ENCODE results near the gene QRICH1.

QRICH1 gene

DNA sequence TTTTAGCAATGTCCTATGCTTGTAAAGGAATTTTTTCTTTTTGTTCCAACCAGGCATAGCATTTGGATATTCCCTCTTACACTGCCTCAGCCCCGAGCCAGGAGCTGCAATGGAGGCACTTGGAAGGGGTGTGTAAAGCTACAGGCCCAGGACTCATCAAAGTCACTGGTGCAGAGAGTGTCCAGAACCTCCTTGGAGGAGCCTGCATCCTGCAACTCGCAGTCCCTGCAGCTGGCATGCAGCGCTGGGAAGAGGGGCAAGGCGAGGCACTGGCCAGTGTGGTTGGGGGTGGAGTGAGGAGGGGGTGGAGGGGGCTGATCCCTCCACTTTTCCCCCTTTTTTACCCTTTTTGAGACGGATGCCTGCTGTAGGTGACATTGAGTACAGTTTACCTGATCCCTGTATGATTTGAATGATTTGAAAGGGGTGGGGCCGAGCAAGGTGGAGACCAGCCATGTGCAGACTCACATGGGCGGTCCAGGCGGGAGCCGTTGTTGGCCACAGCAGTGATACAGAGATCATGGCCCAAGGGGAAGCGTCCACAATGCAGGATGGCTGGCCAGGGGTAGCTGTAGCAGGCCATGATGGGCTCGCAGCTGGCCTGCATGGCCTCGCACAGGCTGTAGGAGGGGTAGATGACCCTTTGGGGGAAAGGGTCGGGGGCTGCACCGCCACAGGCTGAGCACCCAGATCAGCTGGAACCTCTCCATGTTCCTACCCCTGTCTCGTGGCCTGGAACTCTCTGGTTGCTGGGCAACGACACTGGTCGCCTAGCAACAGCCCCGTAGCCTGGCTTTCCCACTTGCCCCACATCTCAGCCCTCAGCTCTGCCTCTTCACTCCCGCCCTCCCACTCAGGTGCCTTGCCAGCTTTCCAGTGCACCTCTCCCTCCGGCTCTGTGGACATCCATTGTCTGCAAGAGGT is 95.9 kb downstream of the QRICH1 start:
- no peak for DNase-seq (ENCODE audit: low read depth)

DNA sequence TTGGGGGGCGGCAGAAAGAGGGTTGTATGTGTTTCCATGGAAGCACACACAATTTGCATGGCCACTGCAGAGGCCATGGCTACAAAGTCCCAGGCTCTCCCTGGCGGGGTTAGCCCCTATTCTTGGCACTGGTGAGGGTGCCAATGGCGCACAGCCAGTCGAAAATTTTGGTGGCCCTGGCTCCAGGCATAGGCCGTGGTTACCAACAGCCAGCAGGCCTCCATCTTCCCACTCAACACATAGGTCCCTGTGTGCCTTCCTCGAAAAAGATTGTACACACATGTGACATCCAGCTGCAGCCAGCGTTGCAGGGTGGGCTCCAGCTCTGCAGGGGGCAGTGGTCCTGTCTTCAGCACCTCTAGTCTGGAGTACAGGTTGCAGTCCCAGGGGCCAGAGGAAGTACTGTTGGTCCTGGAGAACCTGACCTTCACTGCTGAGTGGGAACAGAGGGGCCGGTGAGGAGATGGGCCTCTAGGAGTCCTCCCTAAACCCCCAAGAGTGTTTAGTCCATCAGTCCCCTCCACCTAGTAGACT is 96.7 kb downstream of the QRICH1 start:
- no peak for DNase-seq (ENCODE audit: low read depth)

DNA sequence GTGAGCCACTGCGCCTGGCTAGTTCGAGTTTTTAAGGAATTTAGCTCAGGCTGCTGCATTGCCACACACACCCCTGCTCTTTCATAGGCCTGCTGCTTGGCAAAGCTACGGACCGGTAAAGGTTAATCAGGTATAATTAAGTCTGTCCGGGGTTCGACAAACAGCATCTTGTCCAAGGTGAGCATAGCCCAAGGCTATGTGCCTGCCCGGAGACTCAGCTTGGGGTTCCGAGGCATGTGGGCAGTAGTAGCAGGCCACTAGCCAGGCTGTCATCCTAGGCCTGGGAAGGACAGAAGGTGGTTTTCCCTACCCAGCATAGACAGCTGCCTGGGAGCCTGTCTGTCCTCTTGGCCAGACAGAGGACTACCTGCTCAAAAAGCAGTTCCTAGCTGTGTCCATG is 97.2 kb downstream of the QRICH1 start:
- DNase-seq (ENCODE audit: low read depth) = no peak

DNA sequence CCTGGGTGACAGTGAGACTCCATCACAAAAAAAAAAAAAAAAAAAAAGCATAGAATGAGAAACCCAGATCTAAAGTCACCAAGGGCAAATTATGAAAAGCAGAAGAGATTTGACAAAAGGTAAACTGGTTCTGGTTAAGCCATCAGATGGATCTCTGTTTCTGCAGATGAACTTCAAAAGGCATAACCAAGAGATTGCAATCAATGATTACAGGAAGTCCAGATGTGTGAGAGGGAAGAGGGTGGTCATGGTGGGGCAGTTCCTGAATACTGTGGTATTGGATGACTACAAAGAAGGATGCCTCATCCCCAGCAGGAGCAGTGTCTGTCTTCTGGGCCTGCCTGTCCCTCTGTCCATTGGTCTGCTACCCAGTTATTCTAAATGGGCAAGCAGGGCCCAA is 100.0 kb downstream of the QRICH1 start:
- DNase-seq (ENCODE audit: low read depth) = no peak

DNA sequence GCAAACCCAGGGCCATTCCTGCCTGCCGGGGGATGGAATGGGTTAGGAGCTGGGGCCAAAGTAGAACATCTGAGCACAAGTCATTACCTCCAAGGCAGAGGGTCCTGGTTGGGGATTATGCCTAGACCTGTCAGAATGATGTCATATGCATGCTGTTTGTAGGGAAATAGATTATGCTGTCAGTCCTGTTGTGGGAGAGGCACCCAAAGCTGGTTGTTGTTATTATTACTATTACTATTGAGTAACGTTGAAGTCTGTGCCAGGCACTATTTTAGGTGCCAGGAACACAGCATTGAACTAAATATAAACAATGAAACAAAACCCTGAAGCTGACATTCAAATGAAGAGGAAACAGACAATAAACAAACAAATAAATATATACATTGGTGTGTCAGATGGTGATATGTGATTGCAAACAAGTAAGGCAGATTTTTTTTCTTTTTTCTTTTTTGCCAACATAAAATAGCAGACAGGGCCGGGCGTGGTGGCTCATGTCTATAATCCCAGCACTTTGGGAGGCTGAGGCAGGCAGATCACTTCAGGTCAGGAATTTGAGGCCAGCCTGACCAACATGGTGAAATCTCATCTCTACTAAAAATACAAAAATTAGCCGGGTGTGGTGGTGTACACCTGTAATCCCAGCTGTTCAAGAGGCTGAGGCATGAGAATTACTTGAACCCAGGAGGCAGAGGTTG is 101.9 kb downstream of the QRICH1 start:
- no peak for DNase-seq (ENCODE audit: low read depth)

DNA sequence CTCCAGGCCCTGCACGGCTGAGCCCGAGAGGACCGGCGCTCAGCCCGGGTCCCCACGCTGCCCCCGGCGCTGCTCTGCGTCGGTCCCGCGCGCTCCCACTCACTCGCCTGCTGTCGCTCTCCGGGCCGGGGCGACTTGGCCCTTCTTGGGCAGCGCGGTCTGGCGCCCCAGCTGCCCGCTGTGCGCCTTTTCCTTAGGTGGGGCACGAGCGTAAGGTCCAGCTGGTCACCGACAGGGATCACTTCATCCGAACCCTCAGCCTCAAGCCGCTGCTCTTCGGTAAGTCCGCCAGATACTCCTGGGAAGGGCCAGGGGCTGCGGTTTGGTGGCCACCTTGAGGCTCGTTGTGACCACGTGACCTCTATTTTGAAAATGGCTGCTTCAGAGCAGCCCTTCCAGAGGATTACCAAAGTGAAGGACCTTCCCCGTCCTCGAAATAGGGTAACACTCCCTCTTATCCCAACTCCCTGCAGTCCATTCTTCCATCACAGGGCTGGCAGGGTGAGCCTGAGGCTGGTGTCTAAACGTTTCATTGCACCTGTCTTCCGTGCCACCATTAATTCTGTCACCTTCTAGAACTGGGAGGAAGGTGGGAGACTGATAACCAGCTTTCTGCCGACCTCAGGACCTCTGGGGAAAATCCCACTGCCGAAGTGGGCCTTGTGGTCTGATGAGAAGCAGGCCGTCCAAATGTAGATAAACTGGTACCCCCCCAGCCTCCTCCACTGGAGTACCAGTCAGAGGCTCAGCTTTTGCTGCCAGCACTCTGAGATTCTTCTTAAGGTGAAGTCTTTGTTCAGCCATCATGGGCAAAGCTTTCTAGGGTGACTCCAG is 103.0 kb downstream of the QRICH1 start:
- no peak for DNase-seq (ENCODE audit: low read depth)

DNA sequence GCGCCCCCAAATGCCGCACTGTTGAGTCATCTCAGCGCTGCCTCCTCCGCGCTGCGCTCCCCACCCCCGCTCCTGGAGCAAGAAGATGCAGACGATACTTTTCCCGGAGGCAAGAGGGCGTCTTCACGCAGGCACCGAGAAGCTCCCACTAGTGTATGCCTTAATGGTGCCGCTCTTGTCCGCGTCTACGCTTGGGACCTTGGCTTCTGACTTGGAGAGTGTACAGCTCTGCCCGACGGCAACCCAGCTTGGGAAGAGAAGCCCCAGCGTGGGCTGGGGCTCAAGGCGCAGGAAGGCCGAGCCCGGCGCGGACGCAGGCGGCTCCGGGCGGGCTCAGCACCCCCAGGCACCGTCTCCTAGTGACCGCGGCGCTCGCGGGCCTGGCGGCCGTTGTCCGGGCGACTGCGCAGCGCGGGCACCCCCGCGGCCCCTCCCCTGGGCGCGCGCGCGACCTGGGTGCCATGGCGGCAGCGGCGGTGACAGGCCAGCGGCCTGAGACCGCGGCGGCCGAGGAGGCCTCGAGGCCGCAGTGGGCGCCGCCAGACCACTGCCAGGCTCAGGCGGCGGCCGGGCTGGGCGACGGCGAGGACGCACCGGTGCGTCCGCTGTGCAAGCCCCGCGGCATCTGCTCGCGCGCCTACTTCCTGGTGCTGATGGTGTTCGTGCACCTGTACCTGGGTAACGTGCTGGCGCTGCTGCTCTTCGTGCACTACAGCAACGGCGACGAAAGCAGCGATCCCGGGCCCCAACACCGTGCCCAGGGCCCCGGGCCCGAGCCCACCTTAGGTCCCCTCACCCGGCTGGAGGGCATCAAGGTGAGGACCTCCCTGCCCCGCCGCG is 103.9 kb downstream of the QRICH1 start, which contains the start of gene P4HTM:
Gene P4HTM, plus strand, starts transcription at position 446 of the 840 bp plus-strand sequence. Its CDS starts 16 bp downstream, at position 462.
- peak; percentile 71 for DNase-seq (ENCODE audit: low read depth)

DNA sequence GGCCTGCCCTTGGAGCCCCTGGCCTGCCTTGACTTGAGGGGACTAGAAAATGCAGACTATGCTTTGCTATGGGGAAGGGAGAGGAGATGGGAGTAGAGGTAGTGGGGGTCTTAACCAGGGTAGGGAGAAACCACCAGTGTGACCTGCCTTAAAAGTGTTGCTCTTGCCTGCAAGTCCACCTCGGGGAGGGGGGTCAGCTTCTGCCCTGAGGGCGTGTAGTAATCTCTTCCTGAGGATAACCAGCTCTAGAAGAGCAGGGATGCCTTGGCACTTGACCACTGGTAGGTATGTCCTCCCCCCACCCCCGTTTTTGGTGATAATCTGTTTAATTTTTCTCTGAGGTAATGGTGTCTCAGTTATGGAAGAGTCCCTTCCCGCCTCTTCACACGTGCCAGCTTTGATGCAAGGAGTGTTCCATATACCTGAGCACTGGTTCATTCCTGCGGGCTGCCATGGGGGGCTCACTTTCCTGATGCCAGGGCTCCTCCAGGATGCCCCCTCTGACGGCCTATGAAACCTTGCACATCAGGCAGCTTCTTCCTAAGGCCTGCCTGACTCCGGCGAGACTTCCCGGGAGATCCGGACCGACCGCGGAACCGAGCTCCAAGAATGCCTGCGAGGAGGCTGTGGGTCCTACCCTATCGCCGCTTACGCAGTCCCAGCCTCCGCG is 104.6 kb downstream of the QRICH1 start:
- DNase-seq (ENCODE audit: low read depth) = no peak

DNA sequence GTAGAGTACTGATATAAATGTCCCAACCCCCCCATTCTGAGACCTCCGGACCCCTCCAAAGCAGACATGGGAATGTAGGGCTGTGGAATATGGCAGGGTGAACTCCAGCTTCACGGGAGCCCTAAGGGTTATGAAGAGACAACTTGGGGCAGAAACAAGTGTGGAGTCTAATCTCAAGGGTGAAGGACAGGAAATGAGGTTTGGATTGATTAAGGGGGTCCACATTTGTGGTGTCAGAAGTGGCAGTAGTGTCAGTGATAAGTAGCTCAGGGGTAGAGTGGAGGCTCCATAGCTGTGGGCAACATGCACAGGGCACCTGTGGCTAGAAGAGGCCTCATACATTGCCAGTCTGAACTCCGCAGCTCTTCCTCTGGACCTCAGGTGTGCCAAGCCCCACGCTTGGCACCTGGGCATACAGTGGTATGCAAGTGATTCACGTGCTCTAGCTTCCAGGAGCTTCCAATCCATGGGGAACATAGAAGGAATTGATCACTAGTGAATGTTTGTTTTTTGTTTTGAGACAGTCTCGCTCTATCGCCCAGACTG is 108.0 kb downstream of the QRICH1 start:
- no peak for DNase-seq (ENCODE audit: low read depth)

DNA sequence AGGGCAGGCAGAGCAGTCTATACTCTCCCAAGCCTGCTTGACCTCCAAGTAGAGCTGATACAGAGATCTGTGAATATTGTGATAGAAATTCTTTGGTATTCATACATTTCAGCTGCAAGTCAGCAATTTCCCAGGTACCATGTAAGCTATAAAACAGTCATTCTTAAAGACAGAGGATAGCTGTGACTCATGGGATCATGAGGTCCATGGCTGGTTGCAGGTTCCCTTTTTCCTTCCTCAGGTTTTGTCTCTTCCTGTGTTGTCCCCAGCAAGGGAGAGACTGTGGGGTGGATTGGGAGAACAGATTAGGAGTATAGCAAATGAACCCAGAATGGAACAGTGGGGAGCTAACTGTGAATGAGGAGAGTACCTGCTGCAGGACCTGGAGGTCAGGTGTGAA is 109.2 kb downstream of the QRICH1 start:
- no peak for DNase-seq (ENCODE audit: low read depth)

DNA sequence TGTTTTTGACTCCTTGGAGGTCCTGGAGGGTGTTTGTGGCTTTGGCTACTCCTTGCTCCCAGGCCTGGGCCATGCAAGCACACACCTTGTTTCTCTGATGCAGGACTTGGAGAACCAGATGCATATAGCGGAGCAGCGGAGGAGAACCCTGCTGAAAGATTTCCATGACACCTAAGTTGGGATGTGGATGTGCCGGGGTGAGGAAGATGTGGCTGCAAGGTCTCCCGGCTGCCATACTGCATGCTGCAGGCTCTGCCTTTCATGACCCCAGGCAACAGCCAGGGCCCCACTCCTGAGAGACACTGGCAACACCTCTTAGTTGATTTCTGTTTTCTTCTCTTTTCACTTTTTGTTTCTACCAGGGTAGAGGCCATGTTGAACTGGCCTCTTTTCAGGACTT is 110.8 kb downstream of the QRICH1 start:
- no peak for DNase-seq (ENCODE audit: low read depth)

DNA sequence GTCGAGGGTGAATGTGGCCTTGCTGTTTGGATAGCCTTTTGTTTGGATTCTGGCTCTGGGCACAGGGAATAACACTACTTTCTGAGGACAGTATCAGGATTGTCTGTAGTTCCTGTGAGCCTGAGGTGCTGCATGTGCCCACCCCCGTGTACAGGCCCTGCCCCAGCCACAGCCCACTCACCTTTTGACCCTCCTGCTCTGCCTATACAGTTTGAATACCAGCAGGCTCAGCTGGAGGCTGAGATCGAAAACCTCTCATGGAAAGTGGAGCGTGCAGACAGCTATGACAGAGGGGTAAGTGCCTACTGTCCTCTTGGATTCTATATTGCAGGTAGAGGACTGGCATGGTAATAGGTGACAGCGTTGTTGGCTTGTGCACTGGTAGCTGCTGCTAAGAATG is 111.2 kb downstream of the QRICH1 start:
- DNase-seq (ENCODE audit: low read depth) = no peak

DNA sequence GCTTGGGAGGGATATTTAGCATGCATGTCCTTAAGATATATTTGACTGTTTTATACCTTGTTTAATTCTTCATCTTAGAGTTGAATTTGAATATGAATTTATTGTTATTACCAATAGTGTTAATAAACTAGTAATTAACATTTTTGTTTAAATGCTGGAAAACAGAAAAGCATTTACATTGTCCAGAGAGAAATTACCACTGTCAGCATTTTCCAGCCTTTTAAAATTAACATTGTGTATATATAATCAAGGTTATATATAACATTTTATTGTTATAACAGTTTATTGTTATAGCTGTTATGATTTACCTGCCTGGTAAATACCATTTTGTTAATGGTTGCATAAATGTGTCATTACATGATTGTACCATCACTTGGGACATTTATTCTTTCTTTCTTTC is 111.9 kb downstream of the QRICH1 start:
- no peak for DNase-seq (ENCODE audit: low read depth)

DNA sequence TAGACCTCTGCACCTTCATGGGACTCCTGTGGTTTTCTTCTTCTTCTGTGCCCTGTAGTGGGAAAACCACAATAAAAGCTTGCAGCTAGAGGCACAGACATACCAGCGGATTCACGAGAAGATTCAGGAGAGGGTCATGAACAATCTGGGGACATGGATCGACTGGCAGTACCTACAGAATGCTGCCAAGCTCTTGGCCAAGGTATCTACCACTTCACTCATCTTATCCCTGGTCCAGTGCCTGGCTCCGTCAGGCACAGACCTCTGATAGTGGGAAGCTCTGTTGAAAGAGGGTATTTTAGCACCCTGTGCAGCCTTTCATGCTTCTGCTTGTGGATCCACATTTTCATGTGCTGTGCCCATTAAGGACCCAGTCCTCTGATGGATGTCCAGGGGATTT is 113.6 kb downstream of the QRICH1 start:
- DNase-seq (ENCODE audit: low read depth) = no peak
